Measurements from ENCODE around the gene TRPM3.

TRPM3 gene

GRCh38 chr9:70835323-70835722, 286.1 kb downstream of the TRPM3 start:
- no peaks in the 10 kb centered on the region for H3K36me3 ChIP-seq (ENCODE audit: control insufficient read depth in 5 of 5, insufficient read depth in 5 of 5, low read length in 5 of 5)
- H3K4me1 ChIP-seq (ENCODE audit: control insufficient read depth in 5 of 5, insufficient read depth in 5 of 5, low read length in 5 of 5) = peaks cover 0 to 3% (median 0%) of the 10 kb centered on the region in 5 donors
- no peak overlapping the region for H3K4me3 ChIP-seq (ENCODE audit: low read depth in 1 of 5, low read length in 5 of 5)
- no peak overlapping the region for H3K27ac ChIP-seq (ENCODE audit: low read depth, low read length)
- H3K27me3 ChIP-seq (ENCODE audit: control insufficient read depth in 5 of 5, insufficient read depth in 4 of 5, low read length in 5 of 5) = no peaks in the 10 kb centered on the region
- H3K9ac ChIP-seq (ENCODE audit: low read length in 5 of 5) = no peak overlapping the region
- H3K9me3 ChIP-seq (ENCODE audit: control insufficient read depth in 5 of 5, low read length in 5 of 5) = no peaks in the 10 kb centered on the region

GRCh38 chr9:70832492-70832891, 288.9 kb downstream of the TRPM3 start:
- Histone ChIP-seq H3K4me3 (ENCODE audit: low read depth in 1 of 5, low read length in 5 of 5) (no peak overlapping the region), H3K27me3 (ENCODE audit: control insufficient read depth in 5 of 5, insufficient read depth in 4 of 5, low read length in 5 of 5) (no peaks in the 10 kb centered on the region), H3K9me3 (ENCODE audit: control insufficient read depth in 5 of 5, low read length in 5 of 5) (no peaks in the 10 kb centered on the region), H3K36me3 (ENCODE audit: control insufficient read depth in 5 of 5, insufficient read depth in 5 of 5, low read length in 5 of 5) (no peaks in the 10 kb centered on the region), H3K9ac (ENCODE audit: low read length in 5 of 5) (no peak overlapping the region), H3K4me1 (ENCODE audit: control insufficient read depth in 5 of 5, insufficient read depth in 5 of 5, low read length in 5 of 5) (peaks cover 0 to 7% (median 0%) of the 10 kb centered on the region in 5 donors), H3K27ac (ENCODE audit: low read depth, low read length) (no peak overlapping the region)

- Histone ChIP-seq H3K27ac (ENCODE audit: low read depth, low read length) (no peak overlapping the region), H3K4me1 (ENCODE audit: control insufficient read depth in 5 of 5, insufficient read depth in 5 of 5, low read length in 5 of 5) (peaks cover 0 to 7% (median 0%) of the 10 kb centered on the region in 5 donors), H3K36me3 (ENCODE audit: control insufficient read depth in 5 of 5, insufficient read depth in 5 of 5, low read length in 5 of 5) (no peaks in the 10 kb centered on the region), H3K9me3 (ENCODE audit: control insufficient read depth in 5 of 5, low read length in 5 of 5) (no peaks in the 10 kb centered on the region), H3K4me3 (ENCODE audit: low read depth in 1 of 5, low read length in 5 of 5) (no peak overlapping the region), H3K9ac (ENCODE audit: low read length in 5 of 5) (no peak overlapping the region), H3K27me3 (ENCODE audit: control insufficient read depth in 5 of 5, insufficient read depth in 4 of 5, low read length in 5 of 5) (no peaks in the 10 kb centered on the region)
These were observed 290.8 kb downstream of the TRPM3 start for GRCh38 chr9:70830618-70831017.

GRCh38 chr9:70829591-70830265, 291.7 kb downstream of the TRPM3 start:
- no peaks in the 10 kb centered on the region for H3K27me3 ChIP-seq (ENCODE audit: control insufficient read depth in 5 of 5, insufficient read depth in 4 of 5, low read length in 5 of 5)
- H3K4me3 ChIP-seq (ENCODE audit: low read depth in 1 of 5, low read length in 5 of 5) = no peak overlapping the region
- H3K9ac ChIP-seq (ENCODE audit: low read length in 5 of 5) = no peak overlapping the region
- H3K4me1 ChIP-seq (ENCODE audit: control insufficient read depth in 5 of 5, insufficient read depth in 5 of 5, low read length in 5 of 5) = peaks cover 0 to 7% (median 0%) of the 10 kb centered on the region in 5 donors
- H3K9me3 ChIP-seq (ENCODE audit: control insufficient read depth in 5 of 5, low read length in 5 of 5) = no peaks in the 10 kb centered on the region
- H3K27ac ChIP-seq (ENCODE audit: low read depth, low read length) = no peak overlapping the region
- no peaks in the 10 kb centered on the region for H3K36me3 ChIP-seq (ENCODE audit: control insufficient read depth in 5 of 5, insufficient read depth in 5 of 5, low read length in 5 of 5)

GRCh38 chr9:70826562-70826961, 294.9 kb downstream of the TRPM3 start:
- Histone ChIP-seq H3K36me3 (ENCODE audit: control insufficient read depth in 5 of 5, insufficient read depth in 5 of 5, low read length in 5 of 5) (no peaks in the 10 kb centered on the region), H3K9me3 (ENCODE audit: control insufficient read depth in 5 of 5, low read length in 5 of 5) (no peaks in the 10 kb centered on the region), H3K4me3 (ENCODE audit: low read depth in 1 of 5, low read length in 5 of 5) (no peak overlapping the region), H3K4me1 (ENCODE audit: control insufficient read depth in 5 of 5, insufficient read depth in 5 of 5, low read length in 5 of 5) (peaks cover 0 to 7% (median 0%) of the 10 kb centered on the region in 5 donors), H3K27me3 (ENCODE audit: control insufficient read depth in 5 of 5, insufficient read depth in 4 of 5, low read length in 5 of 5) (no peaks in the 10 kb centered on the region), H3K27ac (ENCODE audit: low read depth, low read length) (no peak overlapping the region), H3K9ac (ENCODE audit: low read length in 5 of 5) (no peak overlapping the region)

- Histone ChIP-seq H3K9ac (ENCODE audit: low read length in 5 of 5) (no peak overlapping the region), H3K4me1 (ENCODE audit: control insufficient read depth in 5 of 5, insufficient read depth in 5 of 5, low read length in 5 of 5) (no peaks in the 10 kb centered on the region), H3K9me3 (ENCODE audit: control insufficient read depth in 5 of 5, low read length in 5 of 5) (no peaks in the 10 kb centered on the region), H3K27ac (ENCODE audit: low read depth, low read length) (no peak overlapping the region), H3K4me3 (ENCODE audit: low read depth in 1 of 5, low read length in 5 of 5) (no peak overlapping the region), H3K27me3 (ENCODE audit: control insufficient read depth in 5 of 5, insufficient read depth in 4 of 5, low read length in 5 of 5) (no peaks in the 10 kb centered on the region), H3K36me3 (ENCODE audit: control insufficient read depth in 5 of 5, insufficient read depth in 5 of 5, low read length in 5 of 5) (no peaks in the 10 kb centered on the region)
These were observed 298.1 kb downstream of the TRPM3 start for GRCh38 chr9:70823284-70823683.

- no peaks in the 10 kb centered on the region for H3K4me1 ChIP-seq (ENCODE audit: control insufficient read depth in 5 of 5, insufficient read depth in 5 of 5, low read length in 5 of 5)
- no peak overlapping the region for H3K27ac ChIP-seq (ENCODE audit: low read depth, low read length)
- H3K9me3 ChIP-seq (ENCODE audit: control insufficient read depth in 5 of 5, low read length in 5 of 5) = peaks cover 0 to 3% (median 0%) of the 10 kb centered on the region in 5 donors
- H3K4me3 ChIP-seq (ENCODE audit: low read depth in 1 of 5, low read length in 5 of 5) = no peak overlapping the region
- no peaks in the 10 kb centered on the region for H3K36me3 ChIP-seq (ENCODE audit: control insufficient read depth in 5 of 5, insufficient read depth in 5 of 5, low read length in 5 of 5)
- H3K27me3 ChIP-seq (ENCODE audit: control insufficient read depth in 5 of 5, insufficient read depth in 4 of 5, low read length in 5 of 5) = no peaks in the 10 kb centered on the region
- no peak overlapping the region for H3K9ac ChIP-seq (ENCODE audit: low read length in 5 of 5)
These were observed 304.1 kb downstream of the TRPM3 start for GRCh38 chr9:70817311-70817710.

- H3K36me3 ChIP-seq (ENCODE audit: control insufficient read depth in 5 of 5, insufficient read depth in 5 of 5, low read length in 5 of 5) = no peaks in the 10 kb centered on the region
- H3K27ac ChIP-seq (ENCODE audit: low read depth, low read length) = no peak overlapping the region
These were observed 304.5 kb downstream of the TRPM3 start for GRCh38 chr9:70816891-70817290.

GRCh38 chr9:70816316-70816715, 305.1 kb downstream of the TRPM3 start:
- Histone ChIP-seq H3K9me3 (ENCODE audit: control insufficient read depth in 5 of 5, low read length in 5 of 5) (peaks cover 0 to 3% (median 0%) of the 10 kb centered on the region in 5 donors), H3K4me3 (ENCODE audit: low read depth in 1 of 5, low read length in 5 of 5) (no peak overlapping the region), H3K36me3 (ENCODE audit: control insufficient read depth in 5 of 5, insufficient read depth in 5 of 5, low read length in 5 of 5) (no peaks in the 10 kb centered on the region), H3K27ac (ENCODE audit: low read depth, low read length) (no peak overlapping the region), H3K4me1 (ENCODE audit: control insufficient read depth in 5 of 5, insufficient read depth in 5 of 5, low read length in 5 of 5) (no peaks in the 10 kb centered on the region), H3K27me3 (ENCODE audit: control insufficient read depth in 5 of 5, insufficient read depth in 4 of 5, low read length in 5 of 5) (no peaks in the 10 kb centered on the region), H3K9ac (ENCODE audit: low read length in 5 of 5) (no peak overlapping the region)

More at GRCh38 chr9:70816891-70817290, 304.5 kb downstream of the TRPM3 start:
- peaks cover 0 to 3% (median 0%) of the 10 kb centered on the region in 5 donors for H3K9me3 ChIP-seq (ENCODE audit: control insufficient read depth in 5 of 5, low read length in 5 of 5)
- H3K4me1 ChIP-seq (ENCODE audit: control insufficient read depth in 5 of 5, insufficient read depth in 5 of 5, low read length in 5 of 5) = no peaks in the 10 kb centered on the region
- no peak overlapping the region for H3K4me3 ChIP-seq (ENCODE audit: low read depth in 1 of 5, low read length in 5 of 5)
- no peak overlapping the region for H3K9ac ChIP-seq (ENCODE audit: low read length in 5 of 5)
- H3K27me3 ChIP-seq (ENCODE audit: control insufficient read depth in 5 of 5, insufficient read depth in 4 of 5, low read length in 5 of 5) = no peaks in the 10 kb centered on the region

GRCh38 chr9:70814597-70814996, 306.8 kb downstream of the TRPM3 start:
- Histone ChIP-seq H3K36me3 (ENCODE audit: control insufficient read depth in 5 of 5, insufficient read depth in 5 of 5, low read length in 5 of 5) (no peaks in the 10 kb centered on the region), H3K4me1 (ENCODE audit: control insufficient read depth in 5 of 5, insufficient read depth in 5 of 5, low read length in 5 of 5) (no peaks in the 10 kb centered on the region), H3K9me3 (ENCODE audit: control insufficient read depth in 5 of 5, low read length in 5 of 5) (peaks cover 0 to 3% (median 0%) of the 10 kb centered on the region in 5 donors), H3K9ac (ENCODE audit: low read length in 5 of 5) (no peak overlapping the region), H3K27ac (ENCODE audit: low read depth, low read length) (no peak overlapping the region), H3K4me3 (ENCODE audit: low read depth in 1 of 5, low read length in 5 of 5) (no peak overlapping the region), H3K27me3 (ENCODE audit: control insufficient read depth in 5 of 5, insufficient read depth in 4 of 5, low read length in 5 of 5) (no peaks in the 10 kb centered on the region)

Data from subcutaneous abdominal adipose tissue (tissue), 5 donors.